ENCODE results near the gene ZNF488. TPM values are rescaled to one million over a fixed set of nuclear protein-coding genes. Genes with fewer than 3 reads are reported as not detected.
A peak's percentile ranks its signal among the peaks of the same experiment; 100 is the strongest.
"Not testable (repeated sequence)": the region's sequence is repeated elsewhere in the genome, so short reads cannot be mapped to it uniquely, and the experiment has no call there.

Gene ZNF488
- total RNA-seq, 1 donor from 2014 or later = 0.35 TPM

GRCh38 chr10:47421057-47421952 lies 37.2 kb upstream of the ZNF488 start:
- Mint-ChIP-seq H3K4me1 (ENCODE audit: unreplicated experiment) (peaks cover 2% of the 10 kb centered on the region), H3K27ac (ENCODE audit: unreplicated experiment) (no peak overlapping the region)
- TF ChIP-seq, protein P1, sequence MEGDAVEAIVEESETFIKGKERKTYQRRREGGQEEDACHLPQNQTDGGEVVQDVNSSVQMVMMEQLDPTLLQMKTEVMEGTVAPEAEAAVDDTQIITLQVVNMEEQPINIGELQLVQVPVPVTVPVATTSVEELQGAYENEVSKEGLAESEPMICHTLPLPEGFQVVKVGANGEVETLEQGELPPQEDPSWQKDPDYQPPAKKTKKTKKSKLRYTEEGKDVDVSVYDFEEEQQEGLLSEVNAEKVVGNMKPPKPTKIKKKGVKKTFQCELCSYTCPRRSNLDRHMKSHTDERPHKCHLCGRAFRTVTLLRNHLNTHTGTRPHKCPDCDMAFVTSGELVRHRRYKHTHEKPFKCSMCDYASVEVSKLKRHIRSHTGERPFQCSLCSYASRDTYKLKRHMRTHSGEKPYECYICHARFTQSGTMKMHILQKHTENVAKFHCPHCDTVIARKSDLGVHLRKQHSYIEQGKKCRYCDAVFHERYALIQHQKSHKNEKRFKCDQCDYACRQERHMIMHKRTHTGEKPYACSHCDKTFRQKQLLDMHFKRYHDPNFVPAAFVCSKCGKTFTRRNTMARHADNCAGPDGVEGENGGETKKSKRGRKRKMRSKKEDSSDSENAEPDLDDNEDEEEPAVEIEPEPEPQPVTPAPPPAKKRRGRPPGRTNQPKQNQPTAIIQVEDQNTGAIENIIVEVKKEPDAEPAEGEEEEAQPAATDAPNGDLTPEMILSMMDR (IDR thresholded peaks at IDR 0.05) = no peak

DNA sequence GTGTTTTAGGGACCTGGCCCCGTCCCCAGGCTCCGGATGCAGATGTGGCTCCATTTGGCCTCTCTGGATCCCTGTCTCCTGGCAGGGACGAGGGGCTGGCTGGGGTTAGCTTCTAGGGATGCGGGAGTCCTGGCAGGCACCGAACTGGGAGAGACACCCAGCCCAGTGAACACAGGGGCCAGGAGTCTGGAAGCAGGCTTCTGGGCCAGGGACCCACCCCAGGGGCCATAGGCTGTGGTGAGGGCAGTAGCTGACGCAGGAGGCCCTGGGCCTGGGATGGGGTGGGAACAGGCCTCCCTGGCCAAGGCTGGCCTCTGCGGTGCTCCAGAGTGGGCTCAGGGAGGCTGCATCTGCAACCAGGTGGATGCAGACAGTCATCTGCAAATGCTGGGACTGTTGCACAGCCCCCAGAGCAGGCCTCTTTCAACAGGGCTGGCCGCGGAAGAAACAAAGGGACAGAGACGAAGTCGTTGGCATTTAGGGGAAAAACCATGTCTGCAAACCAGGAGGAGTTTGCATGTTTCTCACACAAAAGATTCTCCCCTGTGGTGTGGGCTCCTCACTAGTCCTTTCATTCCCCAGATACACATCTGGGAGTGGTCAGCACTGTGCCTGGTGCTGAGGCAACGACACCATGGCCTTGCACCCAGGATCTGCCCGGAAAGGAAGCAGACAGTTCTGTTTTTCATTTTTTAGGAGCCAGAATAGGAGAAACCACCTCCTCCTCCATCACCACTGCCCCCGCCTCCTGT lies 36.4 kb upstream of the ZNF488 start:
- Mint-ChIP-seq H3K9me3 (ENCODE audit: unreplicated experiment) (no peaks in the 10 kb centered on the region), H3K36me3 (ENCODE audit: unreplicated experiment) (no peaks in the 10 kb centered on the region), H3K4me3 (ENCODE audit: unreplicated experiment) (no peak overlapping the region), H3K27me3 (ENCODE audit: unreplicated experiment) (no peaks in the 10 kb centered on the region), H3K4me1 (ENCODE audit: unreplicated experiment) (peaks cover 2% of the 10 kb centered on the region), H3K27ac (ENCODE audit: unreplicated experiment) (no peak overlapping the region)
- TF ChIP-seq, protein P1 (IDR thresholded peaks at IDR 0.05) = no peak
- DNase-seq (ENCODE audit: extremely low spot score, unreplicated experiment) = peak; percentile 77

More at GRCh38 chr10:47421057-47421952, 37.2 kb upstream of the ZNF488 start:
- Mint-ChIP-seq H3K36me3 (ENCODE audit: unreplicated experiment) (no peaks in the 10 kb centered on the region), H3K4me3 (ENCODE audit: unreplicated experiment) (no peak overlapping the region), H3K9me3 (ENCODE audit: unreplicated experiment) (no peaks in the 10 kb centered on the region), H3K27me3 (ENCODE audit: unreplicated experiment) (no peaks in the 10 kb centered on the region)
- DNase-seq (ENCODE audit: extremely low spot score, unreplicated experiment) = peak; percentile 75

DNA sequence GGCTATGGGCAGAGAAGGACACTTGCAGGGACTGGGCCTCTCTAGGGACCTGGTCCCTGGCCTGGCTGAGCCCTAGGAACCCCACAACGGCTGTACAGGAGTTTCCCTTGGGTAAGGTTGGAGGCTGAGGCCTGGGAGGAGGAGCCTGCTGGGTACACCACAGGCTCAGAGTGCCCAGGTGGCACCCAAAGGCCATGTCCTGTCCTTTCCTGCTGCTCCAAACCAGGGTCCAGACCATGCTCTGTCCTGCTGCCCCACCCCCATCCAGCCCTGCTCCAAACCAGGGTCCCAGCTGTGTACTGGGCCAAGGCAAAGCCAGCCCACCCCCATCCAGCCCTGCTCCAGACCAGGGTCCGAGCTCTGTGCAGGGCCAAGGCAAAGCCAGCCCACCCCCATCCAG lies 35.3 kb upstream of the ZNF488 start:
- no peak overlapping the region for H3K4me3 Mint-ChIP-seq (ENCODE audit: unreplicated experiment)
- H3K4me1 Mint-ChIP-seq (ENCODE audit: unreplicated experiment) = peaks cover 2% of the 10 kb centered on the region
- DNase-seq (ENCODE audit: extremely low spot score, unreplicated experiment) = peak; percentile 80
- no peaks in the 10 kb centered on the region for H3K9me3 Mint-ChIP-seq (ENCODE audit: unreplicated experiment)
- TF ChIP-seq, protein P1 (IDR thresholded peaks at IDR 0.05) = no peak
- no peak overlapping the region for H3K27ac Mint-ChIP-seq (ENCODE audit: unreplicated experiment)
- no peaks in the 10 kb centered on the region for H3K36me3 Mint-ChIP-seq (ENCODE audit: unreplicated experiment)
- H3K27me3 Mint-ChIP-seq (ENCODE audit: unreplicated experiment) = no peaks in the 10 kb centered on the region

DNA sequence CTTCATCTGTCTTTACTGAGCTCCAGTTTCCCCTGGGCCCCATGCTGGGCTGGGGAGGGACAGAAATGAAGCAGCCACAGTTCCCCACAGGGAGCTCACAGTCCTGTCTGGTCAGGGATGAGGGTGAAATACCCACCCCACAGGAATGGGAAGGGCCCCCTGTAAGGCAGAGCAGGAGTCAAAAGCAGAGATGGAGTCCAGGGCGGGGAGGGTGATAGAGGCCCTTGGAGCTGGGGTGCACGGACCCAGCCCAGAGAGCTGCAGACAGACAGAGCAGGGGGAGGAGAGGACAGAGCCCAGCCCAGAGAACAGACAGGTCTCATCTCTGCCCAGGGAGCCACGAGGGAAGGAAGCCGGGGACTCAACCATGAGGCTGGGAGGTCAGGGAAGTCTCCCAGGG lies 34.9 kb upstream of the ZNF488 start:
- Mint-ChIP-seq H3K4me3 (ENCODE audit: unreplicated experiment) (no peak overlapping the region), H3K36me3 (ENCODE audit: unreplicated experiment) (no peaks in the 10 kb centered on the region), H3K27me3 (ENCODE audit: unreplicated experiment) (no peaks in the 10 kb centered on the region), H3K9me3 (ENCODE audit: unreplicated experiment) (no peaks in the 10 kb centered on the region), H3K4me1 (ENCODE audit: unreplicated experiment) (peaks cover 2% of the 10 kb centered on the region), H3K27ac (ENCODE audit: unreplicated experiment) (no peak overlapping the region)
- peak; percentile 65 for DNase-seq (ENCODE audit: extremely low spot score, unreplicated experiment)
- TF ChIP-seq, protein P1 (IDR thresholded peaks at IDR 0.05) = no peak

DNA sequence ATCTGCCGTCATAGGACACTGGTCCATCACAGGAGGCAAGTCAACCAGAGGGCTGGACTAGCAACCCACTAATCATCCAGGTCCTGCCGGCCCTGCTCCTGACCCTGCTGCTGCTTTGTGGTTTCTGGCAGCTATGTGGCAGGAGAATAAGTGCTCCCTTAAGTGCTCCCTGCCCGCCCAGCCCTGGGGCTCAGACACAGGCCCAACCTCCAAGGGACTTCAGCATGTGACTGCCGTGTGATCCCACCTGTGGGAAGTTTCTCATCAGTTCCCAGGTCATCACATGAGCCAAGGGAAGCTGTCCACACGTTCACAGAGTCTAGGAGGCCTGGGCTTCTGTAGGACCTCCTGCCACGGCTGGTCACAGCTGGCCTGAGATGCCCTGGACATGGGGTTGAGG lies 34.2 kb upstream of the ZNF488 start:
- H3K9me3 Mint-ChIP-seq (ENCODE audit: unreplicated experiment) = no peaks in the 10 kb centered on the region
- H3K27me3 Mint-ChIP-seq (ENCODE audit: unreplicated experiment) = no peaks in the 10 kb centered on the region
- TF ChIP-seq, protein P1 (IDR thresholded peaks at IDR 0.05) = no peak
- H3K4me1 Mint-ChIP-seq (ENCODE audit: unreplicated experiment) = peaks cover 2% of the 10 kb centered on the region
- no peaks in the 10 kb centered on the region for H3K36me3 Mint-ChIP-seq (ENCODE audit: unreplicated experiment)
- no peak overlapping the region for H3K27ac Mint-ChIP-seq (ENCODE audit: unreplicated experiment)
- peak; percentile 79 for DNase-seq (ENCODE audit: extremely low spot score, unreplicated experiment)
- H3K4me3 Mint-ChIP-seq (ENCODE audit: unreplicated experiment) = no peak overlapping the region

DNA sequence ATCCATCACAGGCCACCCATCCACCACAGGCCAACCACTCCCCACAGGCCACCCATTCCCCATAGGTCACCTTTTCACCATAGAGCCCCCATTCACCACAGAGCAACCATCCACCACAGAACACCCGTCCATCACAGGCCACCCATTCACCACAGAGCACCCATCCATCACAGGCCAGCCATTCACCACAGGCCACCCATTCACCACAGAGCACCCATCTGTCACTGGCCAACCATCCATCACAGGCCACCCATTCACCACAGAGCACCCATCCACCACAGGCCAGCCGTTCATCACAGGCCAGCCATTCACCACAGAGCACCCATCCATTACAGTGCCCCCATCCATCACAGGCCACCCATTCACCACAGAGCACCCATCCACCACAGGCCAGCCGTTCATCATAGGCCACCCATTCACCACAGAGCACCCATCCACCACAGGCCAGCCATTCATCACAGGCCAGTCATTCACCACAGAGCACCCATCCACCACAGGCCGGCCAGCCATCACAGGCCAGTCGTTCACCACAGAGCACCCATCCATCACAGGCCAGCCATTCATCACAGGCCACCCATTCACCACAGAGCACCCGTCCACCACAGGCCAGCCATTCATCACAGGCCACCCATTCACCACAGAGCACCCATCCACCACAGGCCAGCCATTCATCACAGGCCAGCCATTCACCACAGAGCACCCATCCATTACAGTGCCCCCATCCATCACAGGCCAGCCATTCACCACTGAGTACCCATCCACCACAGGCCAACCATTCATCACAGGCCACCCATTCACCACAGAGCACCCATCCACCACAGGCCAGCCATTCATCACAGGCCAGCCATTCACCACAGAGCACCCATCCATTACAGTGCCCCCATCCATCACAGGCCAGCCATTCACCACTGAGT lies 32.5 kb upstream of the ZNF488 start:
- not testable (repeated sequence) for H3K36me3 Mint-ChIP-seq (ENCODE audit: unreplicated experiment); H3K27me3 Mint-ChIP-seq (ENCODE audit: unreplicated experiment); H3K9me3 Mint-ChIP-seq (ENCODE audit: unreplicated experiment); H3K4me1 Mint-ChIP-seq (ENCODE audit: unreplicated experiment); H3K27ac Mint-ChIP-seq (ENCODE audit: unreplicated experiment); H3K4me3 Mint-ChIP-seq (ENCODE audit: unreplicated experiment)
- DNase-seq (ENCODE audit: extremely low spot score, unreplicated experiment) = peak; percentile 53
